Panc1 (cell line): ENCODE measurements around the gene GYPA.
"Not testable (repeated sequence)": the region's sequence is repeated elsewhere in the genome, so short reads cannot be mapped to it uniquely, and the experiment has no call there.

Experiments
- POLR2AphosphoS5 ChIP-seq: IDR thresholded peaks from 2 replicates; pipeline ENCODE4 v1.6.1; 2012; ENCODE audit warnings: mild to moderate bottlenecking, low read depth, low read length, moderate library complexity
- REST ChIP-seq, 2 experiments: IDR thresholded peaks; 2 replicates each; pipeline ENCODE4 v1.6.1; 2011 to 2012; ENCODE audit warnings: low read depth in 2 of 2, control low read depth in 1 of 2, low read length in 1 of 2, mild to moderate bottlenecking in 1 of 2, moderate library complexity in 1 of 2; ENCODE audit not compliant: insufficient read depth in 1 of 2
- TCF7L2 ChIP-seq: IDR thresholded peaks from 2 replicates; pipeline ENCODE4 v1.6.1; 2011; ENCODE audit warnings: mild to moderate bottlenecking, low read depth, low read length, inconsistent platforms
- TF ChIP-seq, protein P1 (sequence below): fragments of 450-650 bp; IDR thresholded peaks from 2 replicates; pipeline ENCODE4 v1.5.1; 2017; ENCODE audit warnings: mild to moderate bottlenecking

DNA sequence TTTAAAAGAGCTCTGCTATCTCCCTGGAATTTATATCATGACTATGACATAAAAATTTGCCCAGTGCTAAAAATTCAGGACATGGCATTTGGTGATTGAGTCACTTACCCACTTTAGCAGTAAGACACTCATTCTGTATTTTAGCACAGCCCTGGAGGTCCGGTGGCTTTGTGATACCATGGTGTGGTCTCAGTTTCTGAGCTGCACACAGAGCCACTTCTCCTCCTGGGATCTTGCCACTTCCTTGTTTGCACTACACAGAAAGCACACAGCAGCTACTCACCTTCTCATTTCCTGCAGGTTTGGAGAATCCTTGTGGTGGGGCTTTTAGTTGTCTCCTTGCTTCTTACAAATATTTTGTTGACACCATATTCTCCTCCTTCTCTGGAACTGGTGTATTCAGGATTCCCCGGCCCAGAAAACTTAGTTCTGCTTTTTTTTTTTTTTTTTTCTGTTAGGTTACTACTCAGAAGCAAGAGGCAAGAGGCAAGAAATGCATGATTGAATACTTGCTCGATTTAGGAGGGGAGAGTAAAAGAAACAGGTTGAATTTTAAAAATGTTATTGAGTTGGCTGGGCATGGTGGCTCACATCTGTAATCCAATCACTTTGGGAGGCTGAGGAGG, 80.2 kb downstream of the GYPA start:
- TF ChIP-seq, protein P1, sequence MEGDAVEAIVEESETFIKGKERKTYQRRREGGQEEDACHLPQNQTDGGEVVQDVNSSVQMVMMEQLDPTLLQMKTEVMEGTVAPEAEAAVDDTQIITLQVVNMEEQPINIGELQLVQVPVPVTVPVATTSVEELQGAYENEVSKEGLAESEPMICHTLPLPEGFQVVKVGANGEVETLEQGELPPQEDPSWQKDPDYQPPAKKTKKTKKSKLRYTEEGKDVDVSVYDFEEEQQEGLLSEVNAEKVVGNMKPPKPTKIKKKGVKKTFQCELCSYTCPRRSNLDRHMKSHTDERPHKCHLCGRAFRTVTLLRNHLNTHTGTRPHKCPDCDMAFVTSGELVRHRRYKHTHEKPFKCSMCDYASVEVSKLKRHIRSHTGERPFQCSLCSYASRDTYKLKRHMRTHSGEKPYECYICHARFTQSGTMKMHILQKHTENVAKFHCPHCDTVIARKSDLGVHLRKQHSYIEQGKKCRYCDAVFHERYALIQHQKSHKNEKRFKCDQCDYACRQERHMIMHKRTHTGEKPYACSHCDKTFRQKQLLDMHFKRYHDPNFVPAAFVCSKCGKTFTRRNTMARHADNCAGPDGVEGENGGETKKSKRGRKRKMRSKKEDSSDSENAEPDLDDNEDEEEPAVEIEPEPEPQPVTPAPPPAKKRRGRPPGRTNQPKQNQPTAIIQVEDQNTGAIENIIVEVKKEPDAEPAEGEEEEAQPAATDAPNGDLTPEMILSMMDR: not testable (repeated sequence)
- TF ChIP-seq POLR2AphosphoS5; TCF7L2; REST (IDR thresholded peaks at IDR 0.05; ENCODE audit: insufficient read depth in 1 of 2, low read depth in 2 of 2, low read length in 1 of 2): not testable (repeated sequence)
